GM12891 (cell line): ENCODE measurements around the gene PTCH1.

Experiments used
- POLR2A ChIP-seq: IDR thresholded peaks from 2 replicates; pipeline ENCODE4 v1.6.1; 2011; ENCODE audit warnings: low read depth, low read length, control low read depth
- POU2F2 ChIP-seq: IDR thresholded peaks from 2 replicates; pipeline ENCODE4 v1.6.1; 2011; ENCODE audit warnings: low read depth, mild to moderate bottlenecking, control low read depth, low read length, moderate library complexity

- no peak for TF ChIP-seq POLR2A
- TF ChIP-seq POU2F2, result no peak
Measured at GRCh38 chr9:95556521-95556920, 39.8 kb upstream of the PTCH1 start.
